Raji (cell line): ENCODE data around the gene LBHD2.

Experiments used
- POLR2A ChIP-seq: IDR thresholded peaks from 2 replicates; pipeline ENCODE4 v1.6.1; 2011; ENCODE audit warnings: low read depth, low read length, control low read depth; ENCODE audit not compliant: insufficient read depth

The LBHD2 gene

DNA sequence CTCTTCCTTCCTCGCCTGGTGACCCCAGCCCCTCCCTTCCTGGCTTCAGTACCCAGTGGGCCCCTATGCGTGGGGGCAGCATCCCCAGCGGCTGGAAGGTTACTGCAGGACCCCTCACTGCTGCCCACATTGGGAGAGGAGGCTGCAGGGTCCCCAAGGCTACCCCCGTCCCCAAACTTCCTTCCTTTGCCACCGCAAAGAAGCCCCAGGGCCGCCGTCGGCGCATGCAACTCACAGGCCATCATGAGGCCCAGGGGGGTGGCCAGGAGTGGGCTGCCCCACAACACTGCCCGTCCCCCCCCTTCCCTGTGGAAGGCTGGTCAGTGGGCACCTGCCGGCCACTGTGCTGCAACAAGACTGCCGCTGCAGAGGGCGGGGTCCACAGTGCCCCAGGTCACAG, 29.8 kb downstream of the LBHD2 start:
- TF ChIP-seq POLR2A: no peak

DNA sequence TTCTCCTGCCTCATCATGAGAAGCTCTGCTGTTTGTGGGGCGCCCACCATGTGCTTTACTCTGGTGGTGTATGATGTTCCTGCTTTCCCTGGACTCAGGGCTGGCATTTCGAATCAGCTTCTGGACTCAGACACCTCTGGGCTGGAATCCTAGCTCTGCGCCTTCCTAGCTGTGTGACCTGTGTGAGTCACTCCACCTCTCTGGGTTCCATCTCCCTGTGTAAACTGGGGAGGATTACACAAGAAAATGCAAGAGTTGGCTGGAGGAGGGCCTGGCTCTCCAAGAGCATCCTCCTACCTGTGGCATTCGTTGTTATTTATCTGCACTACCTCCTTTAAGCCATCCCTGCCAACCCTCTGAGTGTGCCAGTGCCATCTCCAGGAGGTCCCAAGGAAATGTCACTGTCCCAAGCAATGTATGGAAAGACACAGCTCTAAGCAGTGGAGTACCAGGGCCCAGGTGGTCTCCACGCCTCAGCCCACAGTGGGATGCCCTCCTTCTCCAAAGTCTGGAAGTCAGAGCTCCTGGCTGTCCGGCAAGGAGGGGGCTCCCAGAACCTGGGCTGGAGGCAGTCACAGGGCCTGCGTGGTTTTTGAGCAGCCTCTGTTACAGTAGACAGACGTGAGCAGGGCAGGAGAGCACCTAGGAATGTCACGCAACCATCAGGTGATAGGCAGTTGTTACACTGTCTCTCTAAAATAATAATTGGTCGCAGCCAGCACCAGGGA, 32.0 kb downstream of the LBHD2 start:
- no peak for TF ChIP-seq POLR2A

DNA sequence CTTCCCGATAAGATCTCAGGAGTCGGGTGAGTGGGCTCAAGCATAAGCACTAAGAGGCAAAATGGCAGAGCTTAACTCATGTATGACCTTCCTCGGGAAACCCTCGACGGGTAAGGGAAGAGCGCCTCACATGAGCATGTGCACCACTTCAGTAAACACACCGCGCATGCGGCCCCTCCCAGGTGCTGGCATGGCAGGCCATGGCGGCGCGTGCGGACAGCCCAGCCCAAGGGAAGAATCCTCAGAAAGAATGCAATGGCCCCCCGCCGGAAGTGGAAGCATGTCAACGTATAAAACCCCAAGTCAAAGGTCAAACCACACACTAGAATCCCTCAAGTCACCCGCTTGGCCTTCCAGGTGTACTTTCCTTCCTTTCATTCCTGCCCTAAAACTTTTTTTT, 32.6 kb downstream of the LBHD2 start:
- TF ChIP-seq POLR2A: no peak

DNA sequence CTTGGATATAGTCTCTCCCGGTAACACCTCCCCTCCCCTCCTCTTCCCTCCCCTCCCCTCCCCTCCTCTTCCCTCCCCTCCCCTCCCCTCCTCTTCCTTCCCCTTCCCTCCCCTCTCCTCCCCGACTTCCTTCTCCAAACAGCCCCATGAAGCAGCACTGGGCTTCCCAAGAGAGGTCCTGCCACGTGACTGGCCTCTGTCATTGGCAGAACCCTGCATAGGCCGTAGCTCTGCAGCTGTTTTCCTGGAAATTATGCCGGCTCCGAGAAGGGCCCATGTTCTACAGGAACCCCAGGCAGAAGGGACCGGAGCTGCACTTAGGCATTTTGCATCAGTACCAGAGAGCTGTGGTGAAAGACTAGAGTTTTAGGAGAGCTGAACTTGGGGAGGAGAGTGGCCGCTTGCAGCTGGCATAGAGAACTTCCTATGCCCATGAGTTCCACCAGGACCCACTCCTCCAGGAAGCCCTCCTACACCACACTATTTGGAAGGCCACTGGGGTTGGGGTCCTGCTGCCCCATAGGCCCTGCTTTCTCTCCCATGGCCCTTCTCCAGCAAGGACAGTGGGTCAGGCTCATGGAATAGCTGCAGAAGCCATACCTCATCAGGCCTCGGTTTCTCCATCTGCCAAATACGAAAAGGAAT, 34.1 kb downstream of the LBHD2 start:
- no peak for TF ChIP-seq POLR2A

DNA sequence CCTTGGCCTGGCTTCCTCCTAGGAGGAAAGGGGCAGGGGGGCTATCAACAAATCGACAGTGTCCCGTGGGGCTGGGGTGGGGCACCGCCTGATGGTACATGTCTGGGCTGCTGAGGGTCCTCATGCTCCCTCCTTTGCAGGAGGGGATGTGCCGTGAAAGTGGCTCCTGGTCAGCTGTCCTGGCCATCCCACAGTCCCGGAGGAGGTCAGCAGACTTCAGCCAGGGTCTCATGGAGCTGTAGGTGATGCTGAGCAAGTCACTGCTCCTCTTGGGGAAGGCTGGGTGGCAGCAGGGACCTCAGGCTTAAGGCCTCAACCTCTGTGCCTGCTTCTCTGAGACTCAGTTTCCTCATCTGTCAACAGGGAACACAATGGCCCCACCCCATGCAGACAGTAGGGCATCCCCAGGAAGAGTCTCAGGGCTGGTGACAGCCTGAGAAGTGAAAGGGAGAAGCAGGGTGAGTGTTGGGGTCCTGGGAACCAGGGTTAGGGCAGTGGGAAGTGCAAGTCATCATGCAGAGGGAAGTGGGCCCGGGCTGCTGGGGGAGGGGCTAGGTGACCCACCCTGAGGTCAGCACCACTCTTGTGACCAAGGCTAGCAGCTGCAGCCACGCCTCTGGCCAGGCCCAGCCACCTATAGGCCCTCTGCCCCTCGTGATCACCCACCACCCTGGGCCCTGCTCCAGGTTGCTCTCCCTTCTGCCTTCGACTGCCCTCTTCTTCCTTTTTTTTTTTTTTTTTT, 34.8 kb downstream of the LBHD2 start:
- no peak for TF ChIP-seq POLR2A

DNA sequence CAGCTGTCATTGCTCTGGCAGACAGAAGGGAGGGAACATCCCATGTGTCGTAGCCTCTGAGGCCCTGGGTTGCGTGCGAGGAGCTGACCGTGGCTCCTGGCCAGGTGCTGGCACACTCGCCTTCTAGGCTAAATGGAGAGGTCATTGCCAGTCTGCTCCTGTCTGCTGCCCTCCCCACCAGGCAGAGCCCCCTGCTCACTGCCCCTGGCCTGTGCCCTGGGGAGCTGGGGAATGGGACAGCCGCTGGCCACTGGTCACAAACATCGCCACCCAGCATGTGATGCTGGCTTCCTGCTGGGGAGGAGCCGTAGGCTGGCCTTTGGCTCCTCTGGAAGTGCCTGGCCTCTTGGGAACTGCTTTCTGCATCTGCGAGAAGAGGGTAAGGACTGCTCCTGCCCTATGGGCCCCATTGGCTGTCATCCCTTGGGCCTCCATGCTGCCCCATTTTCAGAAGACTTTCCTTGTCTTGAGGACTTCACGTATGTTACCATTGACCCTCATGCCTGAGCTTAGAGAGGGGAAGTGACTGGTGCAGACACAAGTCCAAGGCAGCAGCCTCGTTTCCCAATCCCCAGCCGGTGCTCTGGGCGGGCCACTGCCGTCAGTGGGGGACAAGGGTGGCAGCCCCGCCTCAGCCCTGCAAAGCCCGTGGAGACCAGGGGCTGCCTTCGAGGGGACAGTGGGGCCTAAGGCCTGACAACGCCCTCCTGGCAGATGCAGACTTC, 37.3 kb downstream of the LBHD2 start:
- no peak for TF ChIP-seq POLR2A

DNA sequence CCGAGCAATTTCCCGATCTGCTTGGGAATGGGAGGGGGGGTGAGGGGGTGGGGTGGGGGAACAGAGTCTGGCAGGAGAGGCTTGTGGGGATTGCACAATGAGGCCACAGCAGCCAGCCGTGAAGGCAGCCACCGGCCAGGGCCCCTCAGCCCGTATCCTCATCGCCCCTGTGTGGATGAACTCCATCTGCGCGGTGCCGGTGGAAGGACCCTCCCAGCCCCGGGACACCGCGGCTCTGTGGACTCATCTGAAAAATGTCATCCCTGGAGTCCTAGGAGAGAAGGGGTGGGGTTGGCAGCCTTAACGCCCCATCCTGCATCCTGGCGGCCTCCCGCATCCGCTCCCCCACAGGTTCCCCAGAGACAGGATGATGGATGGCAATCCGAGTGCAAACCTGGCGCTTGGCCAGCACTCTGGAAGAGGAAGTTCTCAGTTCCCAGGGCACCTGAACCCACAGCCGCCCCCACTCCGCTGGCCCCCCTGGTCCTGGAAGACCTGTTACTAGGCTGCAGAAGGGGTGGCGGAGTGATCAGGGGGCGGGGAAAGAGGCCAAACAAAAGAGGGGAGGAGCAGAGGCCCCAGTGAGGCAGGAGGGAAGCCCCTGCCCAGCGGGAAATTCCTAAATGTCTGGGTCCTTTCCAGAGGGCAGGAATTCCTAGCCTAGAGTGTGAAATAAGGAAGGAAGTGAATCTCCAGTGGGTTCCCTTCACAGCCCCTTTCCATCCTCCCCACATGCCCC, 38.0 kb downstream of the LBHD2 start:
- no peak for TF ChIP-seq POLR2A

DNA sequence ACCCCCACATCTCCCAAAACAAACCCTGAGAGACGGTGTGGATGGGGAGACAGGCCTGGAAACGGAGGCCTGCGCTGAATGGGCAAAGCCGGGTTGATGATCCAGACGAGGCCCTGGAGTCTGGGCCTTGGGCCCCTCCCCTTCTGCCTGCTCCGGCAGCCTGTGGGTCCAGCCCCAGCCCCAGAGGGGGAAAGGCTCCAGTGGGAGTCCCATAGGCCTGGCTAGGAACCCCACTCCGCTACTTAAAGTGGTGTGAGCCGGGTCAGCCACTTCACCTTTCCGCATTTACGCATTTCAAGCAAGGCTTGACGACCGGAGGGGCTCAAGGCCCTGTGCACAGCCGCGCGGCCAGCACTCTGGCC, 38.6 kb downstream of the LBHD2 start:
- TF ChIP-seq POLR2A: no peak

DNA sequence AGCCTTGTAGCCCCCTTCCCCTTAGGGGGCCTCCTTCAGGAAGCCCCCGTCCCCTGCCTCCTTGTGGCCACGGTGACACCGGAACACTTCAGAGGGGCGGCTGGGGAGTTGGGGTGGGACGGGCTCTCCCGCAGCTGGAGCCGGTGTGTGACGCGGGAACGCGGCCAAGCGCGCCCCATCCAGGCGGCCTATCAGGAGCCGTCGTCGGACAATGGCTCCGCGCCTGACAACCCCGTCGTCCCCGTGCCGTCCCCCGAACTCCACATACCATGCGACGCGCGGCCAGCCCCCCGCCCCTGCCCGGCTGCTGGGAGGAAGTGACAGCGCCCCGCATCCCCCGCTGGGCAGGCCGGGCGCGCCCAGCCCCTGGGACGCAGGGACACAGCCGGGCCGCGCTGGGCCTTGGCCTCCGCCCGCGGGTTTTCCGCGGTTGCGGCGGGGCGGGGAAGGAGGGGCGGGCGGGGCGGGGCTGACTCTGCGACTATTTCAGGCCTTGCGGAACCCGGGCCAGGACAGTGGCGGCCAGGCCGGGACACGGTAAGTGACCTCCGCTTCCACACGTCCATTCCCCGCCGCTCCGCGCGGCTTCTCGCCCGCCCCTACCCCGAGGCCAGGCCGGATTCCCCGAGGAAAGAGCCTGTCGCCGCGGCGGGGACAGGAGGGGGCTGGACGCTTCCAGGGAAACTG, 39.1 kb downstream of the LBHD2 start, which contains the start of gene TNFAIP2:
Gene TNFAIP2, plus strand, starts transcription at position 515 of the 687 bp plus-strand sequence. CDS start 2,997 bp downstream, outside the sequence.
- TF ChIP-seq POLR2A: no peak

DNA sequence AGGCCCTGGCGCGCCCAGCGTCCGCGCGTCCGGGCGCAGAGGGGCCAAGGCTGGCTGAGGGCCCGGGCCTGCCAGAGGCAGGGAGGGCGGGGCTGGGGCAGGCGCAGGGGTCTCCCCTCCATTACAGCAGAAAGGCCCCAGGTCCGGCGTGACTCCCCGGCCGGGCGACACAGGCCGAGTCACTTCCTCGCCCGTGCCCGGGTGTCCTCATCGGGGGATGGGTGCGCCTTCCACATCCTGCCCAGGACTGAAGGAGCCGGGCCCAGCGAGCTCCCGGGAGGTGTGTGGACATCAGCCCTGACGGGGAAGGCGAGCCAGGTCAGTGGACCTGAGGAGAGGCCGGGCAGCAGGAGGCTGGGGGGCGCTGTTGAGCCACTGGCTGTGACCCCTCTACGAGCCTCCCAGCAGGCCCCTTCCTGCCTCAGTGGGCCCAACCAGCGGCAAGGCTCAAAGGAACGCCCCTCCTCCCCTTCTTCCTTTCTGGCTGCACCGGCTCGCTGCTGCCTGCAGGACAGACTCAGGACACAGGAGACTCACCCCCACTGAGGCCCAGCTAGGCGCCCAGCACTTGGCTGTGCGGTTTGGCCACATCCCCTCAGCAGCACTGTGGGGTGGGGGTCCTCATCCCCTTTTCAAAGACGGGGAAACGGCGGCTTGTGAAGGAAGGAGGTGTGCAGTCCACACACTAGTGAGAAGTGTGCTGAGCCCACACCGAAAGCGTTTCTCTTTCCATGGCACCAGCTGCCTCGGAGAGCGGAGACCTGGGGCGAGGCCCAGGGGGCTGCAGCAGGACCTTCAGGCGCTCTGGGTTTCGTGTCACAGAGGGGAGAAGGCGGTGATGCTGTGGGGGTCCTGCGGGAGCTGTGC, 39.9 kb downstream of the LBHD2 start:
- TF ChIP-seq POLR2A: no peak

DNA sequence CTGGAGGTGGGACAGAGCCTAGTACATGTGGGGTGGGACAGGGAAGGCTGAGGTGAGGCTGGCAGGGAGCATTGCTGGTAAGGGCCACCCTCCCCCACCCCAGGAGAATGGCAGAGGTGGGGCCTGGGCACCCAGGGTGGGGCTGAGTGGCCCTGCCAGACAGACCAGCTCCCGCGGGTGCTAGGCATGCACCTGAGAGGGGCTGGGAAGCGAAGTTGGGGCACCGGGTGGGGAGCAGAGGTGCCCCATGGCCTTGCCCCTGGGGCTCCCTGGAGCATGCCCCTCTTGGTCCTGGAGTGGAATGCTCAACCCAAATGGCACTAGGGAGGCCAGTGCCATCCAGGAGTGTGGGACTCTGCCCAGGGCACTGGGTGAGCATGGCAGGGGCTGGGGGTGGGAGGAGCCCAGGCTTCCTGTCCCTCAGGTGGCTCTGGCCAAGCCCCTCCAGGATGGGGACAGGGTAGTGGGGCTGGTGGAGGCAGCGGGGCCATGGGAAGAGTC, 40.5 kb downstream of the LBHD2 start:
- no peak for TF ChIP-seq POLR2A

DNA sequence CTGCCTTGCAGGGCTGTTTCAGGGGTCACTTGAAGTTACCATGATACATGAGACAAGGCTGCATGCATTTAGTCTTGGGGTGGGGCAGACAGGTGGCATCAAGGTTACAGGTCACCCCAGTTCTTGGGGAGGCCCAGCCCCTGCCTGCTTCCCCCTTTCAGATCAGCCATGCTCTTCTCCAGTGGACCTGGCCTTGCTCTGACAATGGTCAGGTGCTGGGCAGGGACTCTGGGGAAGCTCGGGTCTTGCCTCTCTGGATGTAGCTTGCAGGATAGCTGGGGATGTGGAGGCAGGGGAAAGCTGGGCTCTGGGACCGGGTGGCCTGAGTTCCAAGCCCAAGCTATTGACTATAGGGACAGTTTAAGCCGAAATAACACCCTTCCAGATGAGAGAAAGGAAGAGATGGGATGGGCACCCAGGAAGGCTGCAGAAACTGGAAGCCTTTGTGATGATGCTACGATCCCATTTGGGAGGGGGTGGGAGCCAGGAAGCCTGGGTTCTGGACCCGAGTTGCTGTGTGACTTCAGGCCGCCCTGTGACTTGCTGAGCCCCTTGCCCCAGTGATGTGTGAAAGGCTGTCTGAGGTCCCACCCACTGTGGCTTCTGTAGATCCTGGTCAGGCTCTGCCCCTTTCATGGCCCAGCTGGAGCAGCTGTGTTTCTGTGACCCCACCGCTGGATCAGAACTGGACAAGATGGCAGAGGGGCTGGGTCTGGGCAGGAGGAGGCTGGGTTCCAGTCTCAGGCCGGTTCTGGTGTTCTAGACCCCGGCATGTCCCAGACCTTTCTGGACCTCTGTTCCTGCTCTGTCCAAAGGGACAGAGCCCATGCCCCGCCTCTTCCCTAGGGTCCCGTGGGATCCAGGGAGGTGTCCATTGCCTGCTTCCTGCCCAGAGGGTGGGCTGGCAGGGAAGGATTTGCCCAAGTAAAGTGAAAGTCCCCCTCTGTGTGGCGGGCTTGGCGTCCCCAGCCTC, 41.4 kb downstream of the LBHD2 start:
- TF ChIP-seq POLR2A: no peak
